Neutrophil (primary cell): ENCODE results near the gene PKNOX1.
"Not testable (repeated sequence)": the region's sequence is repeated elsewhere in the genome, so short reads cannot be mapped to it uniquely, and the experiment has no call there.

Experiments
- H3K27ac ChIP-seq: fragments of 200-600 bp; sonication (generic); 2 replicates; pipeline ENCODE4 v1.5.1; 2016; ENCODE audit warnings: mild to moderate bottlenecking, moderate library complexity
- H3K27me3 ChIP-seq: fragments of 200-600 bp; sonication (generic); 2 replicates; pipeline ENCODE4 v1.6.0; 2016; ENCODE audit warnings: mild to moderate bottlenecking
- H3K36me3 ChIP-seq: fragments of 200-600 bp; sonication (generic); 2 replicates; pipeline ENCODE4 v1.5.1; 2017
- H3K4me1 ChIP-seq, 2 experiments: fragments of 200-600 bp in 1 of 2; sonication (generic) in 1 of 2; 1 replicate in 1 of 2; 2 replicates in 1 of 2; pipeline versions ENCODE4 v1.5.1 to v1.6.1; 2013 to 2016; ENCODE audit warnings: low read depth in 1 of 2, low read length in 1 of 2, mild to moderate bottlenecking in 1 of 2, moderate library complexity in 1 of 2; ENCODE audit not compliant: control insufficient read depth in 1 of 2, insufficient read depth in 1 of 2
- H3K4me3 ChIP-seq, 2 experiments: fragments of 200-600 bp in 1 of 2; sonication (generic) in 1 of 2; 1 replicate in 1 of 2; 2 replicates in 1 of 2; pipeline ENCODE4 v1.5.1; 2013 to 2016; ENCODE audit warnings: low read depth in 1 of 2, low read length in 1 of 2, mild to moderate bottlenecking in 1 of 2, moderate library complexity in 1 of 2
- H3K9me3 ChIP-seq: fragments of 200-600 bp; sonication (generic); 2 replicates; pipeline ENCODE4 v1.5.1; 2016

The PKNOX1 gene

DNA sequence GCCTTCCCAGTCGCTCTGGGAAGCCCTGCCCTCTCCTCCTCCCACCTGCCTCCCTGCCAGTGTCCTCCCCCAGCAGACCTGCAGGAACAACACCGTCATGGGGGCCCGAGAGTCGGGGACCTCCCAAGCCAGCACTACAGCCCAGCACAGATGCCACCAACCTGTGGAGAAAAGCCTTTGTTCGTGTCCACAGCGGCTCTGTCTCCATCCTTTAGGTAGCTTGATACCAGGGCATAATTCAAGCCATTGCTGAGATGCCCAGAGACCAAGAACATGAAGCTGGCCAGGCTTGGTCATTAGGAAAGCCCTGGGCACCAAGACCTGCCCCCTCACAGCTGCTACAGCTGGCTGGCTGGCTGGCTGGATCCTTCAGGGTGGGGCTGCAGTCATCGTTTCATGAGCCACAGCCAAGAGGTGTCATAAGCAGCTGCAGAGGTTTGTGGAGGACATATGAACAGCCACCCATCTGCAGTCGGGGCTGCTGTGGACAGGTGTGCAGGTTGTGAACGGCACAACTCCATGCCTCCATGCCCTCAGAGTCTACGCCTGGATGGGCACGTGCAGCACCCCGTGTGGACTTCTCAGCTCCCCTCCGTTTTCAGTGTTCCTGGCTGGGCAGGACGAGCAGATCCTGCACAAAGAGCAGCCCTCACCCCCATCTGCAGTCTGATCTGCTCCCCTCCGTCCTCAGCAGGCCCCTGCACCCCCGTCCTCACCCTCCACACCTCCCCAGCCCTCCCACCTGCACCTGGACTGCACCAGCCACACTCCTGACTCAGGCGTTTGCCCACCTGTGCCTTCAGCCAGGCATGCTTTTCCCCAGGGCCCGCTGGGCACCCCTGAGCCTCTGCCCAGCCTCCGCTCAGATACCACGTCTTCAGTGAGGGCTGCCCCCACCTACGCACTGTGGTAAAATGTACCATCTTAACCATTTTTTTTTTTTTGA is 71.8 kb downstream of the PKNOX1 start:
- H3K4me3 ChIP-seq, H3K9me3 ChIP-seq, H3K36me3 ChIP-seq, H3K27me3 ChIP-seq: not testable (repeated sequence)
- peaks cover 3 to 12% of the 10 kb centered on the region in 2 experiments for H3K4me1 ChIP-seq
- H3K27ac ChIP-seq = peak overlapping the region; percentile 67

DNA sequence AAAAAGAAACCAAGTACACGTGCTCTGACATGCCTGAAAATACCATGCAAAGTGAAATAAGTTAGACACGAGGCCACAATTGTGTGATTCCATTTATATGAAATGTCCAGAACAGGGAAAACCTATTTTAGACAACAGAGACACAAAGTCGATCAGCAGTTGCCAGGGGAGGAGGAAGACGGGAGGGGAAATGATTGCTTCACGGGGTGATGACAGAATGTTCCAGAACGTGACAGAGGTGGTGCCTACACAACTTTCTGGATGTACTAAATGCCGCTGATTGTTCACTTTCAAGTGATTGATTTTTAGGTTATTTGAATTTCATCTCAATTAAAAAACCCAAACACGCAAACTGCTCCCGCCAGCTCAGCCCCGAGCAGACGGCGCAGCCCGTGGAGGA is 78.8 kb downstream of the PKNOX1 start:
- not testable (repeated sequence) for H3K9me3 ChIP-seq, H3K36me3 ChIP-seq

DNA sequence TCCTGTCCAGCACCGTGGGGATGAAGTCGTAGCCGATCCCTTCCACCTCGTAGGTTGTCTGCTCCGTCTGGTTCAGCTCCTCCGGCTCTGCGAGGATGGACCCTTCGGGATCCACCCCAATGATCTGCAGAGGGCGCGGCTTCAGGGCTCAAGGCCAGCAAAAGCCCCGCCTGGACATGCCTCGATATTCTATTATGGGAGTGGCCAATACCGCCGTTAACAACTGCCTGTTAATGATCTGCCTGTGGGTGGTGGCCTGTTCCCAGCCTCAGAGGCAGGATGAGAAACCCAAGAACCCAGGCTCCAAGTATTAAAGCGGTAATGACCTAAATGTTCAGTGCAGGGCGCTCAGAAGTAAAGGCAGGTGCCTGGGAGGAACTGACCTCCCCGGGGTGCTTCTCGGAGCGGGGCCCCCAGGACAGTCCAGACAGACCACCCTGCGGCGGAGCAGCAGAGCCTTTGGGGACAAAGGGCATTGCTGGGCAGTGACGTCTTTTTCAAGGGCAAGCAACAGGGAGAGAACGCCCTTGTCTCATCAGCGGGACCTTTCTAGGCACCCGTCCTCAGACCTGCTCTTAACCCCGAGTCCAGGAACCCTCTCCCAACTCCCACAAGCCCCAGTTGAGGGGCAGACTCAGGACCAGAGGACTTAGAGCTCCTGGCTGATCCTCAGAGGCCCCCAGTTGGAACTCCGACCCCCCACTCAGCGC is 88.7 kb downstream of the PKNOX1 start:
- H3K27ac ChIP-seq, H3K36me3 ChIP-seq, H3K9me3 ChIP-seq, H3K27me3 ChIP-seq, H3K4me3 ChIP-seq, H3K4me1 ChIP-seq: not testable (repeated sequence)

More for the DNA sequence above, 78.8 kb downstream of the PKNOX1 start:
- H3K4me1 ChIP-seq, H3K27ac ChIP-seq, H3K27me3 ChIP-seq, H3K4me3 ChIP-seq: not testable (repeated sequence)

DNA sequence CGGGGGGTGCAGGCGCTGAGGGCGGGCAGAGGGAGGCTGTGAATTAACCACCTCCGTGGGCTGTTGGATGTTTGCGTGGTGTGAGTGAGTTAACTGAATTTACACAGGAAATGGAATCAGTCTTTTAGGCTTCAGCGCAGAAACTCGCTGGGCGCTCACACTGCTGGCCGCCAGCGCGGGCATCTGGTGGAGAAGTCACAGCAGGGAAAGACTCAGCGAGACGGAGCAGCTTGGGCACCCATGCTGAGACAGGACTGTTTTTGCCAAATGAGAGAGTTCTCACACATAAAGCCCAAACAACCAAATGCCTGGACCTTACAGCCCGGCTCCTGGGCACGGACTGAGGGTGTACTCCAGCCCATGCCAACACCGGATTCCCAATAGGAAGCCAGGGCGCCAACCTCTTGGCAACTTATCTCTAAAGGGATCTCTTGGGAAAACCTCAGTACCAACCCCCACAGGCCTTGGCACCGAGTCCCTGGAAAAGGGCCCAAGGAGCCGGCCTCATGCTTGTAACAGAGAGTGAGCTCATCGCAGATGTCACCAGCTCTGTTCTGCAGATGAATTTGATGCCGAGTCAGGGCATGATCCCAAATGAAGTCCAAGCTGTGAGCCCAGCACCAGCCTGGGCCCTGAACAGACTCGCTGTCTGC is 90.0 kb downstream of the PKNOX1 start:
- H3K9me3 ChIP-seq, H3K4me1 ChIP-seq, H3K27me3 ChIP-seq, H3K27ac ChIP-seq, H3K4me3 ChIP-seq, H3K36me3 ChIP-seq: not testable (repeated sequence)

DNA sequence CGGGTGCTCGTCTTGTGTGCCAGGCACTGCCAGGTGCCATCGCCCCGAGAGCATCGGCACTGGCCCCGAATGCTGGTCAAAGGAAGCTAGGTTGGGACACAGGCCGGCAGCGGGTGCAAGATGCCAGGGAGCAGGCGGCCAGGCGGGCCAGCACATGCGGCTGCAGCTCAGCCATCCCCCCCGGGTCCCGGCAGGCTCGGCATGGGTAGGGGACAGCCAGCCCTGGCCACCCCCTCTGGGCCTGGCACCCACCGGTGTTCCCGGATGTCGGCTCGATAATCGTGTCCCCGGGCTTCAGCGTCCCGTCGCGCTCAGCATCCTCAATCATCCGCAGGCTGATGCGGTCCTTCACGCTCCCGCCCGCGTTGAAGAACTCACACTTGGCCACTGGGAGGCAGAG is 91.6 kb downstream of the PKNOX1 start:
- H3K4me3 ChIP-seq, H3K4me1 ChIP-seq, H3K27ac ChIP-seq, H3K27me3 ChIP-seq, H3K9me3 ChIP-seq, H3K36me3 ChIP-seq: not testable (repeated sequence)

DNA sequence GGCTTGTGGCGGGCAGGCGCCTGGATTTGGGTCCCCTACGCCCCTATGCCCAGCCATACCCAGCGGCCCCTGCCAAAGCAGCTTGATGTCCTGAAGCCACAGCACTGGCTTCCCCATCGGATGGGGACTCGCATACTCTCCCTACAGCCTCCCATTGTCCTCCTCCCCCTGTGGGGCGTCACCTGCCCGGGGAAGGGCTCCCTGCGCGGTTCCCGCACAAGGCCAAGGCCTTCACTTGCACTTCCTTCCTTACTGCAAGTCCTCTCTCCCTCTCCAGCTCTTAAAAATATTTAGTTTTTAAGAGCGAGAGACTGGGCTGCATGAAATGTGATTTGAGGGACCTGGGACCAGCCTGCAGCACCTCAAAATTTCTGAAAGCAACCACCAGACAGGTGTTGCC is 92.3 kb downstream of the PKNOX1 start:
- not testable (repeated sequence) for H3K4me3 ChIP-seq, H3K36me3 ChIP-seq, H3K27me3 ChIP-seq, H3K9me3 ChIP-seq, H3K27ac ChIP-seq, H3K4me1 ChIP-seq

DNA sequence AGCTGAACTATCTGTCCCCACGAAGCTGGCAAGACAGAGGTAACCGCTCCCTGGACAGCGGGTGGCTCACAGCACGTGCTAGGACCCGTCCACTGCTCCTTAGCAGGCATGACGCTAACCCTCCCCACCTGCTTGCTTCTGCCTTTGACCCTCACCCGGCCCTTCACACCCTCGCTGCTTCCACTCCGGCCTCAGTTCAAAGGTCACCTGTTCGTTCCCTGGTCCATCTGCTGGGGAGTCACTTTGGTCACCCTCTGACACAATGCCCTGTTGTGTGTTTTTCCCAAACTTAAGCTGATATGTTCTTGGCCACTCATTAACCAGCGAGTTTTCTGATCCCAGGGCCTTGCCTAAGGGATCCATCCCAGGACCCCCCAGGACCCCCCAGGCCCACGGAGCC is 93.7 kb downstream of the PKNOX1 start:
- H3K27ac ChIP-seq, H3K4me3 ChIP-seq, H3K4me1 ChIP-seq, H3K9me3 ChIP-seq, H3K27me3 ChIP-seq, H3K36me3 ChIP-seq: not testable (repeated sequence)

DNA sequence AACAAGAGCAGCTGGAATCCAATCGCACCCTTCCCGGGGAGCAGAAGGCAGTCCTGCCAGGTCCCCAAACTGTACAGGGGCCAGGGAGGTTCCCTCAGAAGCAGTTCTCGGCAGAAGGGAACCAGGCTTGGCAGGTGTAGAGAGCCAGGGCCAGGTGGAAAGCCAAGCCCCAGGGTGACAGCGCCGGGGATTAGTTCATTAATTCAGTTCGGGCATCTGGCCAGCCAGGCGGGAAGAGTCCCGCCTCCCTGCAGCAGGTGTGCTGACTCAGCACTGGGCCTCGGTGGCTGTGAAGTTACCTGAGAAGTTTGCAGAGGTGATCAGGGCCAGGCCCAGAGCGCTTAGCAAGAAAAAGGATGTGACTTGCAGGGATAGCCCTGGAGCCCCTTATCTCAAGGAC is 95.3 kb downstream of the PKNOX1 start:
- not testable (repeated sequence) for H3K9me3 ChIP-seq, H3K4me1 ChIP-seq, H3K4me3 ChIP-seq, H3K27me3 ChIP-seq, H3K36me3 ChIP-seq, H3K27ac ChIP-seq

DNA sequence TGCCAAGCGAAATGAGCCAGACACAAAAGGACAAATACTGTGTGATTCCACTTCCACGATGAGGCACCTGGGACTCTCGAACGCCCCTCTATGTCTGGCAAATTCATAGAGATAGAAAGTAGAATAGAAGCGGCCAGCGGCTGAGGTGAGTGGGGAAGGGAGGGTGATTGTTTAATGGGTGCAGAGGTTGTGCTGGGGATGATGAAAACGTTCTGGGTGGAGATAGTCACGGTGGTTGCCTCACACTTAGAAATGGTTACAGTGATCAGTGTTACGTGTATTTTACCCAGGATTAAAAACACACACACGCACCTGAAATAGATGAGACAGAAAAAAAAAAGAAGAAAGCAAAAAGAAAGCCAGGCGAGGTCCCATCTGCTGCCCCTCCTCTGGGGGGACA is 98.4 kb downstream of the PKNOX1 start:
- H3K4me1 ChIP-seq, H3K4me3 ChIP-seq, H3K9me3 ChIP-seq, H3K36me3 ChIP-seq, H3K27me3 ChIP-seq, H3K27ac ChIP-seq: not testable (repeated sequence)

DNA sequence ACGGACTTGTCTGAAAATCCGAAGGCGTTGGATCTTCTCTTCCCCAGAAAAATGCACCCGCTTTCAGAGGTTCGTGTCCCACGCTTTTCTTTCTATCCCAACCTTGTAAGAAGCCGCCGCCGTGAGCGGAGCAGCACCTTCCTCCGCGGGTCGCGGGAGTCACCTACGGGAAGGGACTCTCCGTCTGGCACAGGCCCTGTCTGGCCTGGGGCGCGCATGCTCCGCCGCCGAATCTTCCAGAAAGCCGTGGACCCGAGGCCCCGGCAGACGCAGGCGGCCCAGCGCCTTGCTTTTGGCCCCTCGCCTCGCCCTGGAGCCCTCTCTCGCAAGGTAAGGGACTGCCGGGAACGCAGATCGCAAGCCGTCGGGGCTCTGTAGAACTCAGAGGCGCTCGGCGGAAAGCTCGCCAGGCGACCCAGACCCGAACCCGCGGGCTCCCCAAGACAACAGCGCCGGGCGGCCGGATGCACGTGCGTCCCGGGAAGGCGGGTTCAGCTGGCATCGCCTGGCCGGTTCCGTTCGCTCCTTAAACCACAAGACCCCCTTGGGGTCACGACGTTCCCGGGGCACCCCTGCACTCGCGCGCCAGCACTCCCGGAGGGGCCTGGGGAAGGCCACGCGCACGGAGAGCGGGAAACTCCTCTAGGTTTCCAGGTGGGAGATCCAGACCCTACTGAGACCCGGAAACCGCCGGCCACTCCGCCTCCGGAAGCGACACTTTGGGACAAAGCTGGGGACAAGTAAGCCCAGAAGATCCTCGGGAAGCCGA is 100.2 kb downstream of the PKNOX1 start:
- H3K9me3 ChIP-seq, H3K4me1 ChIP-seq, H3K27ac ChIP-seq, H3K36me3 ChIP-seq, H3K4me3 ChIP-seq, H3K27me3 ChIP-seq: not testable (repeated sequence)

DNA sequence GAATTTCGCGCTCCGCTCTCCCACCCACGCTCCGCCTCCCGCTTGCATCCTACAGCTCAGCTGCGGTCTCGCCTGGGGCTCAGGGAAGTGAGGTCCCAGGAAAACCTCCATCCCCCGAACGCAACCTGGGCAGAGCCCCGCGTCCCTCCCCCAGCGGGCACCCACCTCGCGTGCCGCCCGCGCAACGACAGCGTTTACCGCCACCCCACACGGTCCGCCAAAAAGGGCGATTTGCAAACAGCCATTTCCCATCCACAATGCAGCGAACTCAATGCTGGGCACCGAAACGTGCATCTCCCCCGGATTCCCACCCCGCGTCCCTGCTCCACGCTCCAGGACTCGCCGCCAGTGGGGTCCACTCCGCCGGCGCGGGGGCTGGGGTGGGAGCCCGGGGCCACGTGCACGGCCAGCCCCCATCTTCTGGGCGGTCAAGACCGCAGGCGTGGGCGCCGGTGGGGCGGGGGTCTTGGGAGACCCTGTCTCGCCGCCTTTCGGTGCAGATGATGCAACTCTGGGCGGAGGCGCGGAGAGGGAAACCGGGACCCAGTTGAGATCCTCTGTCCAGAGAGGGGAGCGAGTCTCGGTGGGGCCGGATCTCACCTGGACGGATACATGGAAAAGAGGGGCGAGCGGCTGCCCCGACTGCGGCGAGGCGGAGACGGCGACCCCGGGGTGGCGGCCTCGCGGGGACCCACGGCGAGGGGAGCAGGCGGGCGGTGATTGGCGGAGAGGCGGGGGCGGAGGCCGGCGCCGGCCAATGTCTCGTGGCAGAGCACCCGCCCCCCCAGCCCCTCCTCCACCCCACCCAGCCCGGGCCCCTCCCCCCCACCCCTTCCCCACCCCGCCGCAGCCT is 101.0 kb downstream of the PKNOX1 start, which contains the start of gene CBS:
Gene CBS, minus strand, starts transcription at position 666 of the 853 bp plus-strand sequence. CDS start 3,642 bp downstream, outside the sequence.
- not testable (repeated sequence) for H3K4me1 ChIP-seq, H3K4me3 ChIP-seq, H3K9me3 ChIP-seq, H3K27me3 ChIP-seq, H3K36me3 ChIP-seq, H3K27ac ChIP-seq

DNA sequence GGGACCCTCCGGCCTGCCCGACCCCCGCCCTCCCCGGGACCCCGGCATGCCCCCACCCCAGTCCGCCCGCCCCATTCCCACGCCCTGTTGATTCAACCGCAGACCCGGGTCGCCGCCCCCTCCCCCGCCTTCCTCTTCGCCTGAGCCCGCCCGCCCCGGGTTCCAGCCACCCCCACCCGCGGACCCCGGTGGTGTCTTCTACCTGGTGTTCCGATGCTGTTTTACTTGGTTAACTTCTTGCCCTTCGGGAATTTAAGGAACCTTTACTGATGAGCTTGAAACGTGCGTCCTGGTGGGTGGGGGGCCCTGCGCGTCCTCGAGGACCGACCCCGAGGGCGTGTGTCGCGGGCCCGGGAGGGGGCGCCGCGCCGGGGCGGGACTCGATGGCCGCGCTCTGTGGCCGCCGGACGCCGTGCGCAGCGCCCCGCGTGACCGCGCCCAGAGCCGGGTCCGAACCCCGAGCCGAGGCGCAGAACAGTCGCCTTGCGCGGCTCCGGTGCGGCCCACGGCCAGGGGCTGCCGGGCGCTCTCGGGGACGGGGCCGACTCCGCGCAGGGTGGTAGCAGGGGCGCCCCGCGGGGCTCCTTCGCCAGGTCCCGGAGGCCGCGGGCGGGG is 101.8 kb downstream of the PKNOX1 start:
- H3K27ac ChIP-seq, H3K4me3 ChIP-seq, H3K4me1 ChIP-seq, H3K9me3 ChIP-seq, H3K36me3 ChIP-seq, H3K27me3 ChIP-seq: not testable (repeated sequence)
